HG03064 (cell line): ENCODE results near the gene REEP5.
A peak's percentile ranks its signal among the peaks of the same experiment; 100 is the strongest.
"Not testable (repeated sequence)": the region's sequence is repeated elsewhere in the genome, so short reads cannot be mapped to it uniquely, and the experiment has no call there.

ENCODE experiments used
- ATAC-seq: cut with Tn5 transposase; IDR thresholded peaks from one replicate; pipeline ENCODE4 v1.9.1; 2021; ENCODE audit warnings: low read depth; ENCODE audit not compliant: unreplicated experiment

The REEP5 gene

GRCh38 chr5:112933651-112934365 is 11.8 kb upstream of the REEP5 start:
- no peak for ATAC-seq

GRCh38 chr5:112933105-112933504 is 11.1 kb upstream of the REEP5 start:
- no peak for ATAC-seq

- no peak for ATAC-seq
Observed at GRCh38 chr5:112931473-112931872, 9.4 kb upstream of the REEP5 start.

GRCh38 chr5:112930082-112930344 is 8.0 kb upstream of the REEP5 start:
- peak; percentile 39 for ATAC-seq

- ATAC-seq = peak; percentile 55
Observed at GRCh38 chr5:112929336-112930081, 7.5 kb upstream of the REEP5 start.

- ATAC-seq = no peak
Observed at GRCh38 chr5:112923988-112924387, 2.0 kb upstream of the REEP5 start.

GRCh38 chr5:112923148-112923917 is 1.3 kb upstream of the REEP5 start:
- peak; percentile 45 for ATAC-seq

GRCh38 chr5:112921026-112921832 is 798 bp downstream of the REEP5 start:
- ATAC-seq = peak; percentile 27

- ATAC-seq = no peak
Observed at GRCh38 chr5:112919972-112920371, 2.1 kb downstream of the REEP5 start.

- no peak for ATAC-seq
Observed at GRCh38 chr5:112918679-112919078, 3.3 kb downstream of the REEP5 start.

- ATAC-seq = no peak
Observed at GRCh38 chr5:112918136-112918535, 3.9 kb downstream of the REEP5 start.

GRCh38 chr5:112917453-112917995 is 4.5 kb downstream of the REEP5 start:
- no peak for ATAC-seq

- ATAC-seq = peak; percentile 64
Observed at GRCh38 chr5:112915831-112916230, 6.2 kb downstream of the REEP5 start.

- ATAC-seq = no peak
Observed at GRCh38 chr5:112914584-112914983, 7.4 kb downstream of the REEP5 start.

- ATAC-seq = no peak
Observed at GRCh38 chr5:112910529-112910928, 11.5 kb downstream of the REEP5 start.

GRCh38 chr5:112908854-112909253 is 13.2 kb downstream of the REEP5 start:
- no peak for ATAC-seq

GRCh38 chr5:112907166-112907631 is 14.8 kb downstream of the REEP5 start:
- ATAC-seq = no peak

GRCh38 chr5:112906637-112907036 is 15.4 kb downstream of the REEP5 start:
- ATAC-seq = no peak

- ATAC-seq = not testable (repeated sequence)
Observed at GRCh38 chr5:112904996-112905395, 17.0 kb downstream of the REEP5 start.

GRCh38 chr5:112902561-112902960 is 19.5 kb downstream of the REEP5 start:
- ATAC-seq = no peak
